HL-60 (cell line): ENCODE data around the gene CSNK1G2.

Experiments used
- DNase-seq, 2 experiments: peaks; one replicate each; pipeline ENCODE4 v3.0.0-alpha.2; 2010 to 2020; ENCODE audit warnings: low read depth in 1 of 2, low spot score in 1 of 2
- H3K27ac ChIP-seq: fragments of 250-450 bp; sonication (Bioruptor Pico); replicated peaks from 2 replicates; pipeline ENCODE4 v1.5.1; 2020; ENCODE audit warnings: mild to moderate bottlenecking, moderate library complexity
- H3K27me3 ChIP-seq: fragments of 250-450 bp; sonication (Bioruptor Pico); 2 replicates; pipeline ENCODE4 v1.5.1; 2021; ENCODE audit warnings: mild to moderate bottlenecking, moderate library complexity; ENCODE audit not compliant: insufficient read depth, poor library complexity, severe bottlenecking
- H3K4me3 ChIP-seq: replicated peaks from 2 replicates; pipeline ENCODE4 v1.5.1; 2011; ENCODE audit warnings: mild to moderate bottlenecking, control low read depth, low read length; ENCODE audit not compliant: insufficient read depth
- GABPA ChIP-seq: IDR thresholded peaks from 2 replicates; pipeline ENCODE4 v1.6.1; 2012; ENCODE audit warnings: low read depth
- POLR2AphosphoS5 ChIP-seq: IDR thresholded peaks from 2 replicates; pipeline ENCODE4 v1.6.1; 2012; ENCODE audit warnings: low read depth
- SPI1 ChIP-seq: IDR thresholded peaks from 2 replicates; pipeline ENCODE4 v1.6.1; 2012; ENCODE audit warnings: low read depth, mild to moderate bottlenecking, borderline replicate concordance
- TF ChIP-seq, protein P1 (sequence below): IDR thresholded peaks from 2 replicates; pipeline ENCODE4 v1.6.1; 2012; ENCODE audit warnings: low read depth; ENCODE audit not compliant: insufficient replicate concordance
- TF ChIP-seq, protein P2 (sequence below): IDR thresholded peaks from one replicate; pipeline ENCODE4 v1.5.1; 2011; ENCODE audit warnings: low read length, control low read depth, inconsistent platforms; ENCODE audit not compliant: insufficient read depth

CSNK1G2 gene

DNA sequence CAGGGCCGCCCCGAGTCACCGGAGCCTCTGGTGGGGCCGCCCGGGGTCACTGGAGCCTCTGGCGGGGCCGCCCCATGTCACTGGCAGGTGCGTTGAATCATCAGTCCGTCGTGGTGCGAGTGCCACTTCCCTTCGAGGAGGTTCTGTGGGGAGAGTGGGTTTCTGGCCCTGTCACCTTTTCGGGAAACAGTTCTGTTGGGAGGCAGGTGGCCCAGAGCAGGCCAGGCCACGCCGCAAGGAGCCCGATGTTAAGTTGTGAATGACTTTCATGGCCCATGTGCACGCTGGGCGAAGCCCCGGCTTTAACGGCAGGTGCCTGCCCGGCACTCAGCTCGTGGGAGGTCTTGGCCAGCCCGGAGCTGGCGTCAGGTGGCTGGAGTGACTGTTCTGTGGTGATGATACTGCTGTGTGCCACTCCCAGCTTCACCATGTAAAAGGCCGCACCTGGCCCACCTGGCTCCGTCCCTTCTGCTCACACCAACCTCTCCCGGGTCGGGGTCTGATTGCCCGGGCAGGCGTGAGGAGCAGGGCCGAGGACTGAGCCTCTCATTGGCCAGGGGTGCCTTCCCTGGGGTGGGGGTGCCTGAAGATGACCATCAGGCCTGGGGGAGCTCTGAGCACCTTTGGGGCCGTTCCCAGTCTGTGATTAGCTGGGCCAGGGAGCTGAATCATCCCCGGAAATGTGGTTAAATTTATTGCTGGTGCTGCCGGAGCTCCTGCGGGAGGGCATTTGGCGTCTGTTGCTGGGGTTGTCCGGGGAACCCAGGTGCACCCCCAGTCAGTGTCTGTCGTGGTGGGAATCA is 29.2 kb downstream of the CSNK1G2 start:
- no peak overlapping the region for H3K27ac ChIP-seq

DNA sequence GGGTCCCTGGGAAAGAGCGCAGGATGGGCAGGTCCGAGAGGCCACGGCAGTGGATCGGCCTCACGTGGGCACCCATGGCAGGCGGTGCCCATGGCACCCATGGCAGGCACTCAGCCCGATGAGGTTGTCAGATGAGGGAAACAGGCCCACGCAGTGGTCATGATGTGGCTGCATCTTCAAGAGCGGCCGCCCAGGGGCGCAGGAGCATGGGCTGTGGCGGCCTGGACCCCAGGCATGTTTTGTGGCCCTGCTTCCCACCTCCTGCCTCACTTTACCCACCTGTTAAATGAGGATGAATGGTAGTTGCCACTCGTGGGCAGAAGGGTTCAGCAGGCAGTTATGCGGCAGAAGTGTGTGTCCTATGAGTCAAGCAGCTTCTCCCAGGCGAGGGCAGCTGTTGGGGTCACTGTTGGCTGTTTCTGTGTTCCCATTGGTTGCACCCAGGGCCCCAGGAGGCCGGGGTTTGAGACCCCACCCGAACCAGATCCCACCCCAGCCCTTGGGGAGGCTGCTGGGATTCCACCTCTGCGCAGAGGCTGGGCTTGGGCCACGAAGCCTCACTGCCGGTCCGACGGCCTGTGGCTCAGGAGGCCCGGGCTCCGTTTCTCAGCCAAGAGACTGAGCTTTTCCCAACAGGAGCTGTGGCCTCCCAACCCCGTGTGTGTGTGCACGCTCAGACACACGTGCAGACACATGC is 30.0 kb downstream of the CSNK1G2 start:
- Histone ChIP-seq H3K27ac (no peak overlapping the region), H3K4me3 (no peak overlapping the region), H3K27me3 (no peaks in the 10 kb centered on the region)
- no peak for DNase-seq
- TF ChIP-seq, protein P1, sequence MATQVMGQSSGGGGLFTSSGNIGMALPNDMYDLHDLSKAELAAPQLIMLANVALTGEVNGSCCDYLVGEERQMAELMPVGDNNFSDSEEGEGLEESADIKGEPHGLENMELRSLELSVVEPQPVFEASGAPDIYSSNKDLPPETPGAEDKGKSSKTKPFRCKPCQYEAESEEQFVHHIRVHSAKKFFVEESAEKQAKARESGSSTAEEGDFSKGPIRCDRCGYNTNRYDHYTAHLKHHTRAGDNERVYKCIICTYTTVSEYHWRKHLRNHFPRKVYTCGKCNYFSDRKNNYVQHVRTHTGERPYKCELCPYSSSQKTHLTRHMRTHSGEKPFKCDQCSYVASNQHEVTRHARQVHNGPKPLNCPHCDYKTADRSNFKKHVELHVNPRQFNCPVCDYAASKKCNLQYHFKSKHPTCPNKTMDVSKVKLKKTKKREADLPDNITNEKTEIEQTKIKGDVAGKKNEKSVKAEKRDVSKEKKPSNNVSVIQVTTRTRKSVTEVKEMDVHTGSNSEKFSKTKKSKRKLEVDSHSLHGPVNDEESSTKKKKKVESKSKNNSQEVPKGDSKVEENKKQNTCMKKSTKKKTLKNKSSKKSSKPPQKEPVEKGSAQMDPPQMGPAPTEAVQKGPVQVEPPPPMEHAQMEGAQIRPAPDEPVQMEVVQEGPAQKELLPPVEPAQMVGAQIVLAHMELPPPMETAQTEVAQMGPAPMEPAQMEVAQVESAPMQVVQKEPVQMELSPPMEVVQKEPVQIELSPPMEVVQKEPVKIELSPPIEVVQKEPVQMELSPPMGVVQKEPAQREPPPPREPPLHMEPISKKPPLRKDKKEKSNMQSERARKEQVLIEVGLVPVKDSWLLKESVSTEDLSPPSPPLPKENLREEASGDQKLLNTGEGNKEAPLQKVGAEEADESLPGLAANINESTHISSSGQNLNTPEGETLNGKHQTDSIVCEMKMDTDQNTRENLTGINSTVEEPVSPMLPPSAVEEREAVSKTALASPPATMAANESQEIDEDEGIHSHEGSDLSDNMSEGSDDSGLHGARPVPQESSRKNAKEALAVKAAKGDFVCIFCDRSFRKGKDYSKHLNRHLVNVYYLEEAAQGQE, result no peak
- TF ChIP-seq, protein P2, sequence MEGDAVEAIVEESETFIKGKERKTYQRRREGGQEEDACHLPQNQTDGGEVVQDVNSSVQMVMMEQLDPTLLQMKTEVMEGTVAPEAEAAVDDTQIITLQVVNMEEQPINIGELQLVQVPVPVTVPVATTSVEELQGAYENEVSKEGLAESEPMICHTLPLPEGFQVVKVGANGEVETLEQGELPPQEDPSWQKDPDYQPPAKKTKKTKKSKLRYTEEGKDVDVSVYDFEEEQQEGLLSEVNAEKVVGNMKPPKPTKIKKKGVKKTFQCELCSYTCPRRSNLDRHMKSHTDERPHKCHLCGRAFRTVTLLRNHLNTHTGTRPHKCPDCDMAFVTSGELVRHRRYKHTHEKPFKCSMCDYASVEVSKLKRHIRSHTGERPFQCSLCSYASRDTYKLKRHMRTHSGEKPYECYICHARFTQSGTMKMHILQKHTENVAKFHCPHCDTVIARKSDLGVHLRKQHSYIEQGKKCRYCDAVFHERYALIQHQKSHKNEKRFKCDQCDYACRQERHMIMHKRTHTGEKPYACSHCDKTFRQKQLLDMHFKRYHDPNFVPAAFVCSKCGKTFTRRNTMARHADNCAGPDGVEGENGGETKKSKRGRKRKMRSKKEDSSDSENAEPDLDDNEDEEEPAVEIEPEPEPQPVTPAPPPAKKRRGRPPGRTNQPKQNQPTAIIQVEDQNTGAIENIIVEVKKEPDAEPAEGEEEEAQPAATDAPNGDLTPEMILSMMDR, result no peak
- TF ChIP-seq SPI1 (no peak), POLR2AphosphoS5 (no peak), GABPA (no peak)

More for the DNA sequence above, 29.2 kb downstream of the CSNK1G2 start:
- H3K27me3 ChIP-seq, result no peaks in the 10 kb centered on the region
- TF ChIP-seq POLR2AphosphoS5, result no peak
- TF ChIP-seq SPI1, result no peak
- no peak for TF ChIP-seq GABPA
- TF ChIP-seq, protein P1, result no peak
- TF ChIP-seq, protein P2, result no peak
- DNase-seq, result no peak
- H3K4me3 ChIP-seq, result no peak overlapping the region

DNA sequence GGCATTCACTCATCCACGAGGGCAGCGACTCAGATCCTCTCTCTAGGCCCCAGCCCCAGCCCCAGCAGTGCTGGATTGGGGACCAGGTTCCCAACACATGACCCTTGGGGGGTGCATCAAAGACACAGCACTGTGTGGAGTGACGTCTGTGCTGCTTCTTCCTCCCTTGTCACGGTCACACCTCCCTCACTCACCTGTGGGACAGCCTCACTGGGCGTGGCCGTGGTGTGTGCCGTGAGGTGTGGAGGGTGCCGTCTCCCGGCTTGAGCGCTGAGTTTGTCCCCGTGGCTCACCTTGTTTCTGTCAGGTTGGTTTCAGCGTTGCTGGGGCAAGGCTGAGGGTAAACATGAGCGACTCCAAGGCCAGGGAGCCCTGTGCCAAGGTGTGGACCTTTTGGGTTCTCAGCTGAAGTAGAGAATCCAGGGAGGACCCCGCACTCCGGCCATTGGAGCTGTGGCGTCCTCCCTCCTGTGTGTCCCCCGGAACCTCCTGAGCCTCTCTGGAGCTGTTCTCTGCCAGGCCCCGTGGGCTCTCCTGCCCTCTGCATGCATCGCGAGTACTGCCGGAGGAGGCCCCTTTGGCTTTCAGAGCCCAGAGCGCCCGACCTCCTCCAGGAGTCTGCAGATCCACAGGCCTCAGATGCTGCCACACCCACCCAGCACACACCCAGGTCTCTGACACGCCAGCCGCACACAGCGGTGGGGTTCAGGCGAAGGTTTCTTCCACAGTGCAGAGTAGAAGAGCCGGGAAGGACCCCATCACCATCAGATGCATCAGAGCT is 33.6 kb downstream of the CSNK1G2 start:
- Histone ChIP-seq H3K4me3 (no peak overlapping the region), H3K27ac (no peak overlapping the region), H3K27me3 (no peaks in the 10 kb centered on the region)
- TF ChIP-seq, protein P2, result no peak
- TF ChIP-seq GABPA (no peak), SPI1 (no peak), POLR2AphosphoS5 (no peak)
- TF ChIP-seq, protein P1, result no peak
- DNase-seq, result no peak
